T-helper 1 cell treated with Interleukin-12 subunit alpha and Interleukin-12 subunit beta and Interleukin-4 antibody, amounts not matched to agents 30 μg/mL and 1 μg/mL, for 36 hours (primary cell): ENCODE measurements around the gene PHEX.

Experiments
- H3K27ac Mint-ChIP-seq: one replicate; pipeline ENCODE4 v1.8.0; 2021; ENCODE audit warnings: mild to moderate bottlenecking, mixed read lengths
- H3K27me3 Mint-ChIP-seq: one replicate; pipeline ENCODE4 v1.8.0; 2021; ENCODE audit warnings: low read depth, mixed read lengths
- H3K36me3 Mint-ChIP-seq: one replicate; pipeline ENCODE4 v1.8.0; 2021; ENCODE audit warnings: low read depth, mixed read lengths
- H3K4me1 Mint-ChIP-seq: one replicate; pipeline ENCODE4 v1.8.0; 2021; ENCODE audit warnings: low read depth, mixed read lengths
- H3K4me3 Mint-ChIP-seq: one replicate; pipeline ENCODE4 v1.8.0; 2021; ENCODE audit warnings: mild to moderate bottlenecking, moderate library complexity, mixed read lengths
- H3K9me3 Mint-ChIP-seq: one replicate; pipeline ENCODE4 v1.8.0; 2021; ENCODE audit warnings: mixed read lengths

The PHEX gene

GRCh38 chrX:22025751-22026150 lies 6.4 kb upstream of the PHEX start:
- H3K36me3 Mint-ChIP-seq = no peaks in the 10 kb centered on the region
- H3K4me3 Mint-ChIP-seq = no peak overlapping the region
- no peaks in the 10 kb centered on the region for H3K4me1 Mint-ChIP-seq
- H3K27me3 Mint-ChIP-seq = no peaks in the 10 kb centered on the region
- no peaks in the 10 kb centered on the region for H3K9me3 Mint-ChIP-seq
- no peak overlapping the region for H3K27ac Mint-ChIP-seq

GRCh38 chrX:22026731-22027130 lies 5.4 kb upstream of the PHEX start:
- no peaks in the 10 kb centered on the region for H3K4me1 Mint-ChIP-seq
- no peak overlapping the region for H3K4me3 Mint-ChIP-seq

GRCh38 chrX:22032506-22032905 lies 381 bp downstream of the PHEX start:
- no peaks in the 10 kb centered on the region for H3K4me1 Mint-ChIP-seq
- H3K4me3 Mint-ChIP-seq = no peak overlapping the region
- H3K27me3 Mint-ChIP-seq = no peaks in the 10 kb centered on the region
- no peaks in the 10 kb centered on the region for H3K9me3 Mint-ChIP-seq
- H3K27ac Mint-ChIP-seq = no peak overlapping the region
- no peaks in the 10 kb centered on the region for H3K36me3 Mint-ChIP-seq

More at GRCh38 chrX:22026731-22027130, 5.4 kb upstream of the PHEX start:
- Mint-ChIP-seq H3K27me3 (no peaks in the 10 kb centered on the region), H3K27ac (no peak overlapping the region), H3K9me3 (no peaks in the 10 kb centered on the region), H3K36me3 (no peaks in the 10 kb centered on the region)

GRCh38 chrX:22033818-22034217 lies 1.7 kb downstream of the PHEX start:
- no peaks in the 10 kb centered on the region for H3K4me1 Mint-ChIP-seq
- H3K9me3 Mint-ChIP-seq = no peaks in the 10 kb centered on the region
- H3K27ac Mint-ChIP-seq = no peak overlapping the region
- no peaks in the 10 kb centered on the region for H3K36me3 Mint-ChIP-seq
- no peaks in the 10 kb centered on the region for H3K27me3 Mint-ChIP-seq
- no peak overlapping the region for H3K4me3 Mint-ChIP-seq

GRCh38 chrX:22035236-22035635 lies 3.1 kb downstream of the PHEX start:
- Mint-ChIP-seq H3K4me1 (no peaks in the 10 kb centered on the region), H3K9me3 (no peaks in the 10 kb centered on the region), H3K4me3 (no peak overlapping the region), H3K27me3 (no peaks in the 10 kb centered on the region), H3K27ac (no peak overlapping the region), H3K36me3 (no peaks in the 10 kb centered on the region)

- Mint-ChIP-seq H3K9me3 (no peaks in the 10 kb centered on the region), H3K27ac (no peak overlapping the region), H3K4me3 (no peak overlapping the region), H3K27me3 (no peaks in the 10 kb centered on the region), H3K36me3 (no peaks in the 10 kb centered on the region), H3K4me1 (no peaks in the 10 kb centered on the region)
These were observed 5.1 kb downstream of the PHEX start for GRCh38 chrX:22037225-22037624.

GRCh38 chrX:22037911-22038537 lies 5.9 kb downstream of the PHEX start:
- Mint-ChIP-seq H3K27ac (no peak overlapping the region), H3K27me3 (no peaks in the 10 kb centered on the region), H3K9me3 (no peaks in the 10 kb centered on the region), H3K4me3 (no peak overlapping the region), H3K4me1 (no peaks in the 10 kb centered on the region), H3K36me3 (no peaks in the 10 kb centered on the region)

- H3K27me3 Mint-ChIP-seq = no peaks in the 10 kb centered on the region
- no peaks in the 10 kb centered on the region for H3K36me3 Mint-ChIP-seq
- H3K4me1 Mint-ChIP-seq = no peaks in the 10 kb centered on the region
- H3K9me3 Mint-ChIP-seq = no peaks in the 10 kb centered on the region
- no peak overlapping the region for H3K4me3 Mint-ChIP-seq
- no peak overlapping the region for H3K27ac Mint-ChIP-seq
These were observed 7.4 kb downstream of the PHEX start for GRCh38 chrX:22039541-22039940.

GRCh38 chrX:22040184-22040583 lies 8.1 kb downstream of the PHEX start:
- Mint-ChIP-seq H3K9me3 (no peaks in the 10 kb centered on the region), H3K27ac (no peak overlapping the region), H3K4me1 (no peaks in the 10 kb centered on the region), H3K36me3 (no peaks in the 10 kb centered on the region), H3K4me3 (no peak overlapping the region), H3K27me3 (no peaks in the 10 kb centered on the region)

- Mint-ChIP-seq H3K36me3 (no peaks in the 10 kb centered on the region), H3K27me3 (no peaks in the 10 kb centered on the region), H3K4me1 (no peaks in the 10 kb centered on the region), H3K4me3 (no peak overlapping the region), H3K27ac (no peak overlapping the region), H3K9me3 (no peaks in the 10 kb centered on the region)
These were observed 9.9 kb downstream of the PHEX start for GRCh38 chrX:22041907-22042530.

GRCh38 chrX:22043872-22044271 lies 11.7 kb downstream of the PHEX start:
- H3K4me3 Mint-ChIP-seq = no peak overlapping the region
- H3K9me3 Mint-ChIP-seq = no peaks in the 10 kb centered on the region
- H3K4me1 Mint-ChIP-seq = no peaks in the 10 kb centered on the region
- H3K27me3 Mint-ChIP-seq = no peaks in the 10 kb centered on the region
- no peaks in the 10 kb centered on the region for H3K36me3 Mint-ChIP-seq
- no peak overlapping the region for H3K27ac Mint-ChIP-seq

GRCh38 chrX:22047468-22047867 lies 15.3 kb downstream of the PHEX start:
- H3K27me3 Mint-ChIP-seq = no peaks in the 10 kb centered on the region
- H3K9me3 Mint-ChIP-seq = no peaks in the 10 kb centered on the region

GRCh38 chrX:22053481-22053880 lies 21.4 kb downstream of the PHEX start:
- H3K9me3 Mint-ChIP-seq = no peaks in the 10 kb centered on the region
- no peak overlapping the region for H3K4me3 Mint-ChIP-seq
- no peaks in the 10 kb centered on the region for H3K4me1 Mint-ChIP-seq
- H3K27ac Mint-ChIP-seq = no peak overlapping the region
- no peaks in the 10 kb centered on the region for H3K36me3 Mint-ChIP-seq
- H3K27me3 Mint-ChIP-seq = no peaks in the 10 kb centered on the region

More at GRCh38 chrX:22047468-22047867, 15.3 kb downstream of the PHEX start:
- H3K4me1 Mint-ChIP-seq = no peaks in the 10 kb centered on the region
- H3K4me3 Mint-ChIP-seq = no peak overlapping the region
- no peaks in the 10 kb centered on the region for H3K36me3 Mint-ChIP-seq
- no peak overlapping the region for H3K27ac Mint-ChIP-seq

- Mint-ChIP-seq H3K27me3 (no peaks in the 10 kb centered on the region), H3K4me1 (peaks cover 10% of the 10 kb centered on the region), H3K4me3 (no peak overlapping the region), H3K36me3 (no peaks in the 10 kb centered on the region), H3K27ac (no peak overlapping the region), H3K9me3 (no peaks in the 10 kb centered on the region)
These were observed 24.1 kb downstream of the PHEX start for GRCh38 chrX:22056235-22056634.

GRCh38 chrX:22057667-22058066 lies 25.5 kb downstream of the PHEX start:
- H3K36me3 Mint-ChIP-seq = no peaks in the 10 kb centered on the region
- H3K4me1 Mint-ChIP-seq = peaks cover 10% of the 10 kb centered on the region
- H3K9me3 Mint-ChIP-seq = no peaks in the 10 kb centered on the region
- no peak overlapping the region for H3K27ac Mint-ChIP-seq
- no peak overlapping the region for H3K4me3 Mint-ChIP-seq
- no peaks in the 10 kb centered on the region for H3K27me3 Mint-ChIP-seq
